Measurements from ENCODE around the gene PDE4D. TPM values are rescaled to one million over a fixed set of nuclear protein-coding genes. Genes with fewer than 3 reads are reported as not detected.

The PDE4D gene
- total and polyA plus RNA-seq, 10 of the 15 experiments (the other 5 are each of a cell fraction or from before 2014, with no cell fraction given), result 0.87 to 4.1 (median 2.2) TPM

DNA sequence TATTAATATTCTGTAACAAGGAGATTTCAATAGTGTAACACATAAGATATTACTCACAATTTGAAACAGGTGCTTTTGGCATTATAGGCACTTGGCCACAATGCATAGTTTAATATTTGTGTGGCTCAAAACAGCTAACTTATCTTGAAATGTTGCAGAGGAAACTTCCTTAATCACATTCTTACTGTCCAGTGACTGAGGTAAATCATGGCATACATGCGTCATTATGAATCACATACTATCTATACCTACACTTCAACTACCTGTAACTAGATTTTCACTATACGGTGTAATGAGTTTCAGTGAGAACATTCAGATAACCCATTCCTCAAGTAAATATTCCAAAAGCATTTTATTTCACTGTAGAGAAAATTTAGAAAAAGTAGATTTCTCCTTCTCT is 218.8 kb downstream of the PDE4D start (continued):
- TF ChIP-seq STAT1 (conservative IDR thresholded peaks at IDR 0.05) (no peak), ZNF384 (IDR thresholded peaks at IDR 0.05; ENCODE audit: borderline replicate concordance, low read depth, low read length) (no peak), RUNX3 (IDR thresholded peaks at IDR 0.05; ENCODE audit: low read length) (no peak), EZH2 (IDR thresholded peaks at IDR 0.05; ENCODE audit: borderline replicate concordance, control insufficient read depth, low read depth, low read length) (no peak)

DNA sequence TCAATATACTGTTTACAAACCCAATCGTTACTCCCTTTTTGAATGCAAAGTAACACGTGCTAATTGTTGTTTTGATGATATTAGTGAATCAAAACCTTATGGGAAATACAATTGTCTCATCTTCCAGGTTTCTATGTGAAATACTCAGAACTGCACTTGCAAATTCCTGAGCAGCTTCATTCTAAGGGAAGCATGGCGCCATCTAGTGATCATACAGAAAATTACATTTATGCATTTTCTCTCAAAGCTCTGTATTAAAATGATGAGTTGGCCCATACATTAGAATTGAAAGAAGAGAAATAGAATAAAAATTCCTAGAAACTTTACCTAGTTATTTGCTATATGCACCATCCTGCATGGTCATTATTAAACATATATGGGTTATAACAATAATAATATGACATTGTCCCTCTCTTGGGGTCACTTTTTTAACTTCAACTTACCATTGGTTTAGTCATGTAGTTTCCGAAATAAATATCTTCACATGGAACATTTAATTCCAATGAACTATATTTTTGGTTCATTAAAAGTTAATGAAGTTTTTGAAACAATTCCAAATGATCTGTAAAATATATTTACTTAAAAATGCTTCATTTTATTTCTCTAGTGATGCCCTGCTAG is 220.0 kb downstream of the PDE4D start:
- ATAC-seq, result peak; percentile 60
- Histone ChIP-seq H3K4me2 (ENCODE audit: control insufficient read depth, insufficient read depth) (no peak overlapping the region), H3K4me1 (ENCODE audit: control insufficient read depth, insufficient read depth, low read length) (no peaks in the 10 kb centered on the region), H3K27me3 (replicated peaks in 1 of 2; ENCODE audit: control insufficient read depth in 2 of 2, insufficient read depth in 2 of 2, low read length in 1 of 2) (no peaks in the 10 kb centered on the region), H4K20me1 (ENCODE audit: control insufficient read depth, insufficient read depth) (no peaks in the 10 kb centered on the region), H3K27ac (ENCODE audit: control insufficient read depth, insufficient read depth) (no peak overlapping the region), H2AFZ (ENCODE audit: control insufficient read depth, low read depth, low read length) (no peak overlapping the region), H3K79me2 (ENCODE audit: control insufficient read depth, insufficient read depth, low read length) (no peaks in the 10 kb centered on the region), H3K4me3 (no peak overlapping the region), H3K9ac (ENCODE audit: control insufficient read depth, insufficient read depth, low read length) (no peak overlapping the region), H3K9me3 (replicated peaks; ENCODE audit: control insufficient read depth, insufficient read depth, low read length) (no peaks in the 10 kb centered on the region), H3K36me3 (ENCODE audit: control insufficient read depth in 2 of 2, insufficient read depth in 2 of 2, low read length in 1 of 2) (no peaks in the 10 kb centered on the region)
- TF ChIP-seq ZBED1 (IDR thresholded peaks at IDR 0.05; ENCODE audit: borderline replicate concordance) (no peak), ZSCAN29 (IDR thresholded peaks at IDR 0.05) (no peak), BACH1 (IDR thresholded peaks at IDR 0.05; ENCODE audit: borderline replicate concordance) (no peak), SMC3 (IDR thresholded peaks at IDR 0.05; ENCODE audit: borderline replicate concordance, low read length) (peak; percentile 90), FOS (IDR thresholded peaks at IDR 0.05; ENCODE audit: borderline replicate concordance, extremely low read depth, insufficient read length) (no peak), NFYA (IDR thresholded peaks at IDR 0.05; ENCODE audit: borderline replicate concordance, low read depth, low read length) (no peak), RAD21 (IDR thresholded peaks at IDR 0.05; ENCODE audit: insufficient read depth, low read depth, low read length) (peak; percentile 90), POU2F2 (IDR thresholded peaks at IDR 0.05; ENCODE audit: borderline replicate concordance, low read depth, low read length) (peak; percentile 46; the same call in 1 of the 3 replicates), SMAD1 (IDR thresholded peaks at IDR 0.05; ENCODE audit: low read depth, partially characterized antibody) (no peak), CBFB (IDR thresholded peaks at IDR 0.05; ENCODE audit: low read depth) (no peak), FOXK2 (IDR thresholded peaks at IDR 0.05) (no peak), CHD4 (IDR thresholded peaks at IDR 0.05) (no peak), PML (IDR thresholded peaks at IDR 0.05; ENCODE audit: low read length) (no peak), CEBPB (IDR thresholded peaks at IDR 0.05; ENCODE audit: borderline replicate concordance in 1 of 2, low read depth in 2 of 2, low read length in 2 of 2) (no peak), IKZF2 (IDR thresholded peaks at IDR 0.05) (no peak), MYC (IDR thresholded peaks at IDR 0.05; ENCODE audit: insufficient read depth, insufficient read length, insufficient replicate concordance, low read length, severe bottlenecking) (no peak)
- TF ChIP-seq, protein P1, sequence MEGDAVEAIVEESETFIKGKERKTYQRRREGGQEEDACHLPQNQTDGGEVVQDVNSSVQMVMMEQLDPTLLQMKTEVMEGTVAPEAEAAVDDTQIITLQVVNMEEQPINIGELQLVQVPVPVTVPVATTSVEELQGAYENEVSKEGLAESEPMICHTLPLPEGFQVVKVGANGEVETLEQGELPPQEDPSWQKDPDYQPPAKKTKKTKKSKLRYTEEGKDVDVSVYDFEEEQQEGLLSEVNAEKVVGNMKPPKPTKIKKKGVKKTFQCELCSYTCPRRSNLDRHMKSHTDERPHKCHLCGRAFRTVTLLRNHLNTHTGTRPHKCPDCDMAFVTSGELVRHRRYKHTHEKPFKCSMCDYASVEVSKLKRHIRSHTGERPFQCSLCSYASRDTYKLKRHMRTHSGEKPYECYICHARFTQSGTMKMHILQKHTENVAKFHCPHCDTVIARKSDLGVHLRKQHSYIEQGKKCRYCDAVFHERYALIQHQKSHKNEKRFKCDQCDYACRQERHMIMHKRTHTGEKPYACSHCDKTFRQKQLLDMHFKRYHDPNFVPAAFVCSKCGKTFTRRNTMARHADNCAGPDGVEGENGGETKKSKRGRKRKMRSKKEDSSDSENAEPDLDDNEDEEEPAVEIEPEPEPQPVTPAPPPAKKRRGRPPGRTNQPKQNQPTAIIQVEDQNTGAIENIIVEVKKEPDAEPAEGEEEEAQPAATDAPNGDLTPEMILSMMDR (IDR thresholded peaks at IDR 0.05 in 2 of 3, conservative IDR thresholded peaks at IDR 0.05 in 1 of 3; ENCODE audit: control insufficient read depth in 2 of 3, extremely low read depth in 1 of 3, insufficient read depth in 1 of 3, low read depth in 3 of 3, low read length in 3 of 3), result peak; percentile 54 to 76 (median 65); a peak in 5 of 6 replicates
- in situ Hi-C loops (cut with MboI) (loop anchor here (5.0 to 25.0 kb wide), 3 partner anchors 161 to 486 kb away; no protein-coding TSS in a partner anchor), intact Hi-C loops (cut with micrococcal nuclease; ENCODE audit: unreplicated experiment) (loop anchor here (1.0 to 5.0 kb wide), 4 partner anchors 127 to 486 kb away; no protein-coding TSS in a partner anchor)
- RAD21 ChIA-PET (ENCODE audit: unreplicated experiment), result interaction anchor here (0.8 to 2.4 kb wide), 13 partner anchors 8 to 453 kb away, joined by 3 to 42 read pairs (median 3); no protein-coding TSS in a partner anchor
- SMC1A ChIA-PET (ENCODE audit: uncharacterized antibody, unreplicated experiment), result interaction anchor here (0.8 to 6.2 kb wide), 14 partner anchors 9 to 286 kb away, joined by 3 to 51 read pairs (median 5); no protein-coding TSS in a partner anchor
- POLR2A ChIA-PET, result interaction anchor here (1.1 kb wide), 1 partner anchor 169 kb away, joined by 4 read pairs; no protein-coding TSS in a partner anchor
- CTCF ChIA-PET, result interaction anchor here (0.7 to 6.9 kb wide), 36 partner anchors 8 to 486 kb away, joined by 3 to 100 read pairs (median 4); no protein-coding TSS in a partner anchor
- no peak for DNase-seq (ENCODE audit: low read depth, low spot score)
- peak; percentile 82 for FAIRE-seq
- no TSS peak for BruUV-seq (replicated peaks)
- WGBS (ENCODE audit: insufficient coverage, insufficient replicate concordance, low lambda C conversion rate, missing lambda C conversion rate), result 22% methylated on average over 4 of the region's 4 CpGs

All from GM12878 (cell line).